GM23338 (cell line): Measurements from ENCODE around the gene NAMPT. TPM values are rescaled to one million over a fixed set of nuclear protein-coding genes. Genes with fewer than 3 reads are reported as not detected.

ENCODE experiments used
- ATAC-seq: fragments of 200-7000 bp; cut with Tn5 transposase; 3 replicates; pipeline ENCODE4 v1.9.1; 2020
- DNase-seq: peaks from one replicate; pipeline ENCODE4 v3.0.0-alpha.2; 2015; ENCODE audit warnings: low spot score
- H2AFZ ChIP-seq: fragments of 200-600 bp; sonication (generic); 2 replicates; pipeline ENCODE4 v1.8.0; 2016; ENCODE audit warnings: antibody characterized with exemption, mild to moderate bottlenecking, moderate library complexity
- H3F3A ChIP-seq: fragments of 200-600 bp; sonication (generic); replicated peaks from 2 replicates; pipeline ENCODE4 v1.8.0; 2017; ENCODE audit warnings: antibody characterized with exemption, mixed run types, low read depth
- H3K27ac ChIP-seq: fragments of 200-600 bp; sonication (generic); 2 replicates; pipeline ENCODE4 v1.6.1; 2016; ENCODE audit warnings: low read depth
- H3K27me3 ChIP-seq: fragments of 200-600 bp; sonication (generic); 2 replicates; pipeline ENCODE4 v1.8.0; 2016; ENCODE audit warnings: mild to moderate bottlenecking, mixed run types, moderate library complexity; ENCODE audit not compliant: insufficient read depth
- H3K36me3 ChIP-seq: fragments of 200-600 bp; sonication (generic); 2 replicates; pipeline ENCODE4 v1.8.0; 2016; ENCODE audit warnings: mild to moderate bottlenecking; ENCODE audit not compliant: insufficient read depth
- H3K4me1 ChIP-seq: fragments of 200-600 bp; sonication (generic); 2 replicates; pipeline ENCODE4 v1.8.0; 2016; ENCODE audit warnings: mild to moderate bottlenecking, moderate library complexity; ENCODE audit not compliant: insufficient read depth
- H3K4me2 ChIP-seq: fragments of 200-600 bp; sonication (generic); 2 replicates; pipeline ENCODE4 v1.7.1; 2017; ENCODE audit warnings: mixed run types
- H3K4me3 ChIP-seq: fragments of 200-600 bp; sonication (generic); 2 replicates; pipeline ENCODE4 v1.6.1; 2016; ENCODE audit warnings: mixed run types
- H3K79me2 ChIP-seq: fragments of 200-600 bp; sonication (generic); replicated peaks from 2 replicates; pipeline ENCODE4 v1.8.0; 2017; ENCODE audit warnings: mild to moderate bottlenecking; ENCODE audit not compliant: insufficient read depth
- H3K9me2 ChIP-seq: fragments of 200-600 bp; sonication (generic); 2 replicates; pipeline ENCODE4 v1.8.0; 2017; ENCODE audit not compliant: insufficient read depth
- H4K20me1 ChIP-seq: fragments of 200-600 bp; sonication (generic); replicated peaks from 2 replicates; pipeline ENCODE4 v1.8.0; 2017; ENCODE audit warnings: mild to moderate bottlenecking; ENCODE audit not compliant: insufficient read depth
- H3K27ac Mint-ChIP-seq: 2 replicates; pipeline ENCODE4 v1.8.0; 2020; ENCODE audit warnings: inconsistent platforms, mild to moderate bottlenecking, moderate library complexity, mixed read lengths
- H3K27me3 Mint-ChIP-seq: 3 replicates; pipeline ENCODE4 v1.8.0; 2022; ENCODE audit warnings: low read depth, mild to moderate bottlenecking, moderate library complexity, mixed read lengths, inconsistent platforms; ENCODE audit not compliant: insufficient read depth, poor library complexity
- H3K36me3 Mint-ChIP-seq: 3 replicates; pipeline ENCODE4 v1.8.0; 2021; ENCODE audit warnings: low read depth, mild to moderate bottlenecking, inconsistent platforms, moderate library complexity, mixed read lengths
- H3K4me1 Mint-ChIP-seq: 3 replicates; pipeline ENCODE4 v1.8.0; 2020; ENCODE audit warnings: mild to moderate bottlenecking, inconsistent platforms, mixed read lengths
- H3K4me3 Mint-ChIP-seq: 3 replicates; pipeline ENCODE4 v1.8.0; 2021; ENCODE audit warnings: moderate library complexity, mild to moderate bottlenecking, inconsistent platforms, mixed read lengths
- H3K9me3 Mint-ChIP-seq: 3 replicates; pipeline ENCODE4 v1.8.0; 2020; ENCODE audit warnings: moderate library complexity, mild to moderate bottlenecking, inconsistent platforms, mixed read lengths
- CREB1 ChIP-seq: fragments of 250-450 bp; sonication (Bioruptor Pico); IDR thresholded peaks from 2 replicates; pipeline ENCODE4 v1.5.0; 2020; ENCODE audit warnings: low read depth, mild to moderate bottlenecking, moderate library complexity
- EZH2phosphoT487 ChIP-seq: fragments of 200-600 bp; sonication (generic); IDR thresholded peaks from one replicate; pipeline ENCODE4 v1.8.1; 2018; ENCODE audit warnings: antibody characterized with exemption; ENCODE audit not compliant: unreplicated experiment
- JUNB ChIP-seq: IDR thresholded peaks from one replicate; pipeline ENCODE4 v1.6.1; 2016; ENCODE audit warnings: antibody characterized with exemption; ENCODE audit not compliant: unreplicated experiment
- POLR2AphosphoS5 ChIP-seq: IDR thresholded peaks from 2 replicates; pipeline ENCODE4 v1.6.1; 2016; ENCODE audit warnings: antibody characterized with exemption, low read depth
- polyA plus RNA-seq: library from polyadenylated mRNA; unstranded; fragments of >200 nt; fragmentation: Nextera tagmentation; extraction: Ambion mirVana; gene quantifications from 2 replicates; pipeline ENCODE4 v1.2.1, GENCODE V29; 2016
- total RNA-seq: library from RNA; depleted of rRNA; stranded (reverse); fragments of >200 nt; shearing (Covaris generic); gene quantifications from 2 replicates; pipeline ENCODE4 v1.2.3, GENCODE V29; 2014
- TF ChIP-seq, protein P1 (sequence below), 2 experiments: fragments of 200-600 bp in 1 of 2; sonication (generic) in 1 of 2; conservative IDR thresholded peaks; 2 replicates each; pipeline versions ENCODE4 v1.5.1 to v1.6.1; 2016 to 2017; ENCODE audit warnings: antibody characterized with exemption in 2 of 2, low read depth in 2 of 2, mild to moderate bottlenecking in 2 of 2, moderate library complexity in 1 of 2
- TF ChIP-seq, protein P2 (sequence below): IDR thresholded peaks from one replicate; pipeline ENCODE4 v1.6.1; 2018; ENCODE audit warnings: antibody characterized with exemption; ENCODE audit not compliant: unreplicated experiment
- TF ChIP-seq, protein P3 (sequence below): IDR thresholded peaks from 2 replicates; pipeline ENCODE4 v1.6.1; 2016; ENCODE audit warnings: antibody characterized with exemption
- TF ChIP-seq, protein P4 (sequence below): fragments of 250-450 bp; sonication (Bioruptor Pico); IDR thresholded peaks from 2 replicates; pipeline ENCODE4 v1.5.0; 2020; ENCODE audit warnings: mild to moderate bottlenecking, moderate library complexity

The NAMPT gene
- total and polyA plus RNA-seq, 2 experiments from 2014 or later: 37.9 to 73.9 TPM

DNA sequence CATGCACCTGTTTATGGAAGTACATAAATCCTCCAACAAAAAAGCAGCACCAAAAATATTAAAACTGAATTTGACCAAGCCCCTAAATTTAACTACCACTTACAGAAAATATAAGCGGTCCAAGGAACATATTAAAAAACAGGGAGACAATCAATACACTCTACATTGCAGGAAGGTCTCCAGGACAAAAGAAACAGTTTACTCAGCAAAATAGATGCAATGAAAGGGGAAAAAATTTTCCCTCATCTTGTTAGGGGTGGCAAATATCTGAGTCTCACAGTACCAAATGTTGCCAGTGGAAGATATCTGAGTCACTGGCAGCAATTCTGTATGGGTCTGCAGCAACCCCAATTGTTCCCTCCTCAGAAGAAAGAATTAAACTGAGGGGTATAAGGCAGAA lies 50.4 kb downstream of the NAMPT start (continued):
- TF ChIP-seq, protein P1, sequence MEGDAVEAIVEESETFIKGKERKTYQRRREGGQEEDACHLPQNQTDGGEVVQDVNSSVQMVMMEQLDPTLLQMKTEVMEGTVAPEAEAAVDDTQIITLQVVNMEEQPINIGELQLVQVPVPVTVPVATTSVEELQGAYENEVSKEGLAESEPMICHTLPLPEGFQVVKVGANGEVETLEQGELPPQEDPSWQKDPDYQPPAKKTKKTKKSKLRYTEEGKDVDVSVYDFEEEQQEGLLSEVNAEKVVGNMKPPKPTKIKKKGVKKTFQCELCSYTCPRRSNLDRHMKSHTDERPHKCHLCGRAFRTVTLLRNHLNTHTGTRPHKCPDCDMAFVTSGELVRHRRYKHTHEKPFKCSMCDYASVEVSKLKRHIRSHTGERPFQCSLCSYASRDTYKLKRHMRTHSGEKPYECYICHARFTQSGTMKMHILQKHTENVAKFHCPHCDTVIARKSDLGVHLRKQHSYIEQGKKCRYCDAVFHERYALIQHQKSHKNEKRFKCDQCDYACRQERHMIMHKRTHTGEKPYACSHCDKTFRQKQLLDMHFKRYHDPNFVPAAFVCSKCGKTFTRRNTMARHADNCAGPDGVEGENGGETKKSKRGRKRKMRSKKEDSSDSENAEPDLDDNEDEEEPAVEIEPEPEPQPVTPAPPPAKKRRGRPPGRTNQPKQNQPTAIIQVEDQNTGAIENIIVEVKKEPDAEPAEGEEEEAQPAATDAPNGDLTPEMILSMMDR (conservative IDR thresholded peaks at IDR 0.05; ENCODE audit: low read depth in 2 of 2): no peak
- no peak for TF ChIP-seq EZH2phosphoT487
- TF ChIP-seq, protein P2, sequence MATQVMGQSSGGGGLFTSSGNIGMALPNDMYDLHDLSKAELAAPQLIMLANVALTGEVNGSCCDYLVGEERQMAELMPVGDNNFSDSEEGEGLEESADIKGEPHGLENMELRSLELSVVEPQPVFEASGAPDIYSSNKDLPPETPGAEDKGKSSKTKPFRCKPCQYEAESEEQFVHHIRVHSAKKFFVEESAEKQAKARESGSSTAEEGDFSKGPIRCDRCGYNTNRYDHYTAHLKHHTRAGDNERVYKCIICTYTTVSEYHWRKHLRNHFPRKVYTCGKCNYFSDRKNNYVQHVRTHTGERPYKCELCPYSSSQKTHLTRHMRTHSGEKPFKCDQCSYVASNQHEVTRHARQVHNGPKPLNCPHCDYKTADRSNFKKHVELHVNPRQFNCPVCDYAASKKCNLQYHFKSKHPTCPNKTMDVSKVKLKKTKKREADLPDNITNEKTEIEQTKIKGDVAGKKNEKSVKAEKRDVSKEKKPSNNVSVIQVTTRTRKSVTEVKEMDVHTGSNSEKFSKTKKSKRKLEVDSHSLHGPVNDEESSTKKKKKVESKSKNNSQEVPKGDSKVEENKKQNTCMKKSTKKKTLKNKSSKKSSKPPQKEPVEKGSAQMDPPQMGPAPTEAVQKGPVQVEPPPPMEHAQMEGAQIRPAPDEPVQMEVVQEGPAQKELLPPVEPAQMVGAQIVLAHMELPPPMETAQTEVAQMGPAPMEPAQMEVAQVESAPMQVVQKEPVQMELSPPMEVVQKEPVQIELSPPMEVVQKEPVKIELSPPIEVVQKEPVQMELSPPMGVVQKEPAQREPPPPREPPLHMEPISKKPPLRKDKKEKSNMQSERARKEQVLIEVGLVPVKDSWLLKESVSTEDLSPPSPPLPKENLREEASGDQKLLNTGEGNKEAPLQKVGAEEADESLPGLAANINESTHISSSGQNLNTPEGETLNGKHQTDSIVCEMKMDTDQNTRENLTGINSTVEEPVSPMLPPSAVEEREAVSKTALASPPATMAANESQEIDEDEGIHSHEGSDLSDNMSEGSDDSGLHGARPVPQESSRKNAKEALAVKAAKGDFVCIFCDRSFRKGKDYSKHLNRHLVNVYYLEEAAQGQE: no peak
- no peak for TF ChIP-seq CREB1 (CRISPR knock-in tag)
- TF ChIP-seq POLR2AphosphoS5: no peak
- no peak for TF ChIP-seq JUNB
- TF ChIP-seq, protein P3, sequence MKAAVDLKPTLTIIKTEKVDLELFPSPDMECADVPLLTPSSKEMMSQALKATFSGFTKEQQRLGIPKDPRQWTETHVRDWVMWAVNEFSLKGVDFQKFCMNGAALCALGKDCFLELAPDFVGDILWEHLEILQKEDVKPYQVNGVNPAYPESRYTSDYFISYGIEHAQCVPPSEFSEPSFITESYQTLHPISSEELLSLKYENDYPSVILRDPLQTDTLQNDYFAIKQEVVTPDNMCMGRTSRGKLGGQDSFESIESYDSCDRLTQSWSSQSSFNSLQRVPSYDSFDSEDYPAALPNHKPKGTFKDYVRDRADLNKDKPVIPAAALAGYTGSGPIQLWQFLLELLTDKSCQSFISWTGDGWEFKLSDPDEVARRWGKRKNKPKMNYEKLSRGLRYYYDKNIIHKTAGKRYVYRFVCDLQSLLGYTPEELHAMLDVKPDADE: no peak

DNA sequence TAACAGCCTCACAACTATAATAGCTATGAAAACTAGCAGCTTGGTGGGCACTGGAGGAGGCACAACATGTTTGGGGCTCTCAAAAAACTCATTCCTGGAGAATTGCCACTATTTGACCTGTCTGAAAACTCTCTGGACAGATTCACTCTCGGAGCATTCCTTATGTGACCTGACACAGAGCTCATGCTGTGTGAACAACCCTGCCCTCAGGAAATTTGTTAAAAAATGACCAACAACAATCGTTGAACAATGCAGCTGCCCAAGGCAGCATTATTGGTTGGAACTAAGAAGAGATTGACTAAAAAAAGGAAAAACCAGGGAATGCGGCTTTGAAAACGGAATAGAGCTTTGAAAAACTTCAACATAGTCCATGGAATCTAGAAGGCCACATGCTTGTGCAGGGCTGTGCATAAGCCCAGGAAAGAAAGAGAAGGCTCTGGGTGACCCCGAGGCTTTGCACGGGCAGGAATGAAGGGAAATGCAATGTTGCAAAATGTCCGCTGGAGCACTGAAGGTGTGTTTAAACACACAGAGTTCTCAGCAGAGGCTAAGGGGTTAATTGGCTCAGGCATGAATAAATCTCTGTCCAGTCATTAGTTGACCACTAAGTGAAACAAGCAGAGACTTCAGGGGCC lies 52.8 kb downstream of the NAMPT start:
- DNase-seq: no peak
- Histone ChIP-seq H3K27me3 (no peaks in the 10 kb centered on the region), H3K79me2 (no peaks in the 10 kb centered on the region), H3F3A (no peaks in the 10 kb centered on the region), H2AFZ (peak overlapping the region; percentile 29; the same call in 1 of the 2 replicates), H3K27ac (no peak overlapping the region), H3K4me3 (no peak overlapping the region), H3K4me1 (no peaks in the 10 kb centered on the region), H3K9me2 (no peaks in the 10 kb centered on the region), H3K36me3 (no peaks in the 10 kb centered on the region), H3K4me2 (no peak overlapping the region), H4K20me1 (no peaks in the 10 kb centered on the region)
- Mint-ChIP-seq H3K4me3 (no peak overlapping the region), H3K27me3 (peaks cover 2% of the 10 kb centered on the region), H3K4me1 (no peaks in the 10 kb centered on the region), H3K36me3 (no peaks in the 10 kb centered on the region), H3K27ac (no peak overlapping the region), H3K9me3 (peaks cover 7% of the 10 kb centered on the region)
- no peak for ATAC-seq
- TF ChIP-seq EZH2phosphoT487: no peak
- TF ChIP-seq, protein P4, sequence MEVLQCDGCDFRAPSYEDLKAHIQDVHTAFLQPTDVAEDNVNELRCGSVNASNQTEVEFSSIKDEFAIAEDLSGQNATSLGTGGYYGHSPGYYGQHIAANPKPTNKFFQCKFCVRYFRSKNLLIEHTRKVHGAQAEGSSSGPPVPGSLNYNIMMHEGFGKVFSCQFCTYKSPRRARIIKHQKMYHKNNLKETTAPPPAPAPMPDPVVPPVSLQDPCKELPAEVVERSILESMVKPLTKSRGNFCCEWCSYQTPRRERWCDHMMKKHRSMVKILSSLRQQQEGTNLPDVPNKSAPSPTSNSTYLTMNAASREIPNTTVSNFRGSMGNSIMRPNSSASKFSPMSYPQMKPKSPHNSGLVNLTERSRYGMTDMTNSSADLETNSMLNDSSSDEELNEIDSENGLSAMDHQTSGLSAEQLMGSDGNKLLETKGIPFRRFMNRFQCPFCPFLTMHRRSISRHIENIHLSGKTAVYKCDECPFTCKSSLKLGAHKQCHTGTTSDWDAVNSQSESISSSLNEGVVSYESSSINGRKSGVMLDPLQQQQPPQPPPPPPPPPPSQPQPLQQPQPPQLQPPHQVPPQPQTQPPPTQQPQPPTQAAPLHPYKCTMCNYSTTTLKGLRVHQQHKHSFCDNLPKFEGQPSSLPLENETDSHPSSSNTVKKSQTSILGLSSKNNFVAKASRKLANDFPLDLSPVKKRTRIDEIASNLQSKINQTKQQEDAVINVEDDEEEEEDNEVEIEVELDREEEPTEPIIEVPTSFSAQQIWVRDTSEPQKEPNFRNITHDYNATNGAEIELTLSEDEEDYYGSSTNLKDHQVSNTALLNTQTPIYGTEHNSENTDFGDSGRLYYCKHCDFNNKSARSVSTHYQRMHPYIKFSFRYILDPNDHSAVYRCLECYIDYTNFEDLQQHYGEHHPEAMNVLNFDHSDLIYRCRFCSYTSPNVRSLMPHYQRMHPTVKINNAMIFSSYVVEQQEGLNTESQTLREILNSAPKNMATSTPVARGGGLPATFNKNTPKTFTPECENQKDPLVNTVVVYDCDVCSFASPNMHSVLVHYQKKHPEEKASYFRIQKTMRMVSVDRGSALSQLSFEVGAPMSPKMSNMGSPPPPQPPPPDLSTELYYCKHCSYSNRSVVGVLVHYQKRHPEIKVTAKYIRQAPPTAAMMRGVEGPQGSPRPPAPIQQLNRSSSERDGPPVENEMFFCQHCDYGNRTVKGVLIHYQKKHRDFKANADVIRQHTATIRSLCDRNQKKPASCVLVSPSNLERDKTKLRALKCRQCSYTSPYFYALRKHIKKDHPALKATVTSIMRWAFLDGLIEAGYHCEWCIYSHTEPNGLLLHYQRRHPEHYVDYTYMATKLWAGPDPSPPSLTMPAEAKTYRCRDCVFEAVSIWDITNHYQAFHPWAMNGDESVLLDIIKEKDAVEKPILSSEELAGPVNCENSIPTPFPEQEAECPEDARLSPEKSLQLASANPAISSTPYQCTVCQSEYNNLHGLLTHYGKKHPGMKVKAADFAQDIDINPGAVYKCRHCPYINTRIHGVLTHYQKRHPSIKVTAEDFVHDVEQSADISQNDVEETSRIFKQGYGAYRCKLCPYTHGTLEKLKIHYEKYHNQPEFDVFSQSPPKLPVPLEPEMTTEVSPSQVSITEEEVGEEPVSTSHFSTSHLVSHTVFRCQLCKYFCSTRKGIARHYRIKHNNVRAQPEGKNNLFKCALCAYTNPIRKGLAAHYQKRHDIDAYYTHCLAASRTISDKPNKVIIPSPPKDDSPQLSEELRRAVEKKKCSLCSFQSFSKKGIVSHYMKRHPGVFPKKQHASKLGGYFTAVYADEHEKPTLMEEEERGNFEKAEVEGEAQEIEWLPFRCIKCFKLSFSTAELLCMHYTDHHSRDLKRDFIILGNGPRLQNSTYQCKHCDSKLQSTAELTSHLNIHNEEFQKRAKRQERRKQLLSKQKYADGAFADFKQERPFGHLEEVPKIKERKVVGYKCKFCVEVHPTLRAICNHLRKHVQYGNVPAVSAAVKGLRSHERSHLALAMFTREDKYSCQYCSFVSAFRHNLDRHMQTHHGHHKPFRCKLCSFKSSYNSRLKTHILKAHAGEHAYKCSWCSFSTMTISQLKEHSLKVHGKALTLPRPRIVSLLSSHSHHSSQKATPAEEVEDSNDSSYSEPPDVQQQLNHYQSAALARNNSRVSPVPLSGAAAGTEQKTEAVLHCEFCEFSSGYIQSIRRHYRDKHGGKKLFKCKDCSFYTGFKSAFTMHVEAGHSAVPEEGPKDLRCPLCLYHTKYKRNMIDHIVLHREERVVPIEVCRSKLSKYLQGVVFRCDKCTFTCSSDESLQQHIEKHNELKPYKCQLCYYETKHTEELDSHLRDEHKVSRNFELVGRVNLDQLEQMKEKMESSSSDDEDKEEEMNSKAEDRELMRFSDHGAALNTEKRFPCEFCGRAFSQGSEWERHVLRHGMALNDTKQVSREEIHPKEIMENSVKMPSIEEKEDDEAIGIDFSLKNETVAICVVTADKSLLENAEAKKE (CRISPR knock-in tag): no peak
- TF ChIP-seq, protein P1 (conservative IDR thresholded peaks at IDR 0.05; ENCODE audit: low read depth in 2 of 2): no peak
